SK-N-SH (cell line): ENCODE data around the gene AUTS2. TPM values are rescaled to one million over a fixed set of nuclear protein-coding genes. Genes with fewer than 3 reads are reported as not detected.

Experiments
- CTCF ChIA-PET: fragments of 300-600, 350-600 bp; formaldehyde crosslinking; extraction: SDS; loops from one replicate; lab custom pipeline; 2021; lab: Yijun Ruan, JAX
- POLR2A ChIA-PET: fragments of 350-600 bp; sonication (Branson Sonifier 250); formaldehyde crosslinking; extraction: SDS; loops from one replicate; lab custom pipeline; 2020; ENCODE audit warnings: antibody characterized with exemption, inconsistent platforms; lab: Yijun Ruan, JAX
- DNase-seq: peaks from one replicate; pipeline ENCODE4 v3.0.0; 2012
- H2AFZ ChIP-seq: fragments of 200-600 bp; sonication (generic); 2 replicates; pipeline ENCODE4 v1.8.1; 2016; ENCODE audit warnings: antibody characterized with exemption, mild to moderate bottlenecking, low read depth
- H3F3A ChIP-seq: fragments of 200-600 bp; sonication (generic); replicated peaks from 2 replicates; pipeline ENCODE3; 2016; ENCODE audit warnings: antibody characterized with exemption, mild to moderate bottlenecking; ENCODE audit not compliant: insufficient read depth
- H3K27ac ChIP-seq, 2 experiments: fragments of 200-500 bp in 1 of 2; fragments of 200-600 bp in 1 of 2; sonication (Bioruptor generic) in 1 of 2; sonication (generic), shearing (Covaris generic) in 1 of 2; 2 replicates each; pipeline versions ENCODE4 v1.5.1 to v1.6.1; 2014 to 2016; ENCODE audit warnings: low read depth in 2 of 2, inconsistent platforms in 1 of 2, low read length in 1 of 2, mild to moderate bottlenecking in 1 of 2, mixed read lengths in 1 of 2
- H3K27me3 ChIP-seq: fragments of 200-600 bp; sonication (generic), shearing (Covaris generic); 2 replicates; pipeline ENCODE4 v1.6.1; 2016; ENCODE audit warnings: mixed run types; ENCODE audit not compliant: insufficient read depth
- H3K36me3 ChIP-seq, 2 experiments: fragments of 200-500 bp in 1 of 2; fragments of 200-600 bp in 1 of 2; sonication (Bioruptor generic) in 1 of 2; sonication (generic) in 1 of 2; replicated peaks in 1 of 2; 2 replicates each; pipeline versions ENCODE3 to v1.5.1; 2014 to 2016; ENCODE audit warnings: low read length in 1 of 2, mild to moderate bottlenecking in 1 of 2; ENCODE audit not compliant: insufficient read depth in 2 of 2, control insufficient read depth in 1 of 2
- H3K4me1 ChIP-seq, 2 experiments: fragments of 200-500 bp in 1 of 2; fragments of 200-600 bp in 1 of 2; sonication (Bioruptor generic) in 1 of 2; sonication (generic), shearing (Covaris generic) in 1 of 2; 2 replicates each; pipeline versions ENCODE4 v1.5.1 to v1.6.1; 2014 to 2016; ENCODE audit warnings: low read depth in 1 of 2, low read length in 1 of 2, mixed run types in 1 of 2; ENCODE audit not compliant: insufficient read depth in 2 of 2, control insufficient read depth in 1 of 2
- H3K4me2 ChIP-seq: fragments of 200-600 bp; sonication (generic), shearing (Covaris generic); 2 replicates; pipeline ENCODE4 v1.6.1; 2017; ENCODE audit warnings: mixed run types
- H3K4me3 ChIP-seq, 2 experiments: fragments of 200-500 bp in 1 of 2; fragments of 200-600 bp in 1 of 2; sonication (Bioruptor generic) in 1 of 2; sonication (generic), shearing (Covaris generic) in 1 of 2; 2 replicates each; pipeline versions ENCODE4 v1.5.1 to v1.8.1; 2014 to 2016; ENCODE audit warnings: low read depth in 2 of 2, inconsistent platforms in 1 of 2, low read length in 1 of 2, mild to moderate bottlenecking in 1 of 2, mixed read lengths in 1 of 2, moderate library complexity in 1 of 2
- H3K79me2 ChIP-seq: fragments of 200-600 bp; sonication (generic); 2 replicates; pipeline ENCODE4 v1.8.1; 2017; ENCODE audit warnings: mild to moderate bottlenecking; ENCODE audit not compliant: insufficient read depth
- H3K9ac ChIP-seq: fragments of 200-600 bp; sonication (generic); 2 replicates; pipeline ENCODE4 v1.6.1; 2017; ENCODE audit warnings: mixed run types
- H3K9me2 ChIP-seq: fragments of 200-600 bp; sonication (generic); 2 replicates; pipeline ENCODE4 v1.6.1; 2017; ENCODE audit warnings: mixed run types
- H3K9me3 ChIP-seq: fragments of 200-600 bp; sonication (generic); 2 replicates; pipeline ENCODE4 v1.6.1; 2017; ENCODE audit warnings: mixed run types, mild to moderate bottlenecking, moderate library complexity
- H4K20me1 ChIP-seq: fragments of 200-600 bp; sonication (generic); 2 replicates; pipeline ENCODE4 v1.6.1; 2017; ENCODE audit warnings: mild to moderate bottlenecking, mixed run types; ENCODE audit not compliant: insufficient read depth
- EP300 ChIP-seq, 2 experiments: IDR thresholded peaks; 2 replicates each; pipeline versions ENCODE4 v1.4.0 to v1.6.1; 2012; ENCODE audit warnings: borderline replicate concordance in 1 of 2, low read depth in 1 of 2, low read length in 1 of 2
- FOXM1 ChIP-seq: IDR thresholded peaks from 2 replicates; pipeline ENCODE4 v1.4.0; 2012; ENCODE audit warnings: low read depth, mild to moderate bottlenecking
- GATA2 ChIP-seq: sonication (generic); formaldehyde crosslinking; IDR thresholded peaks from 2 replicates; pipeline ENCODE4 v1.5.0; 2020; ENCODE audit warnings: mild to moderate bottlenecking, missing genetic modification reagents
- JUND ChIP-seq: IDR thresholded peaks from 2 replicates; pipeline ENCODE4 v1.4.0; 2012
- MEF2A ChIP-seq: IDR thresholded peaks from 2 replicates; pipeline ENCODE4 v1.4.0; 2012; ENCODE audit warnings: low read depth, borderline replicate concordance
- MXI1 ChIP-seq: IDR thresholded peaks from 2 replicates; pipeline ENCODE4 v1.6.1; 2012; ENCODE audit warnings: mild to moderate bottlenecking, low read depth, low read length, improper control_type of control experiment
- NFIC ChIP-seq: IDR thresholded peaks from 2 replicates; pipeline ENCODE4 v1.4.0; 2012; ENCODE audit warnings: borderline replicate concordance
- NRF1 ChIP-seq: IDR thresholded peaks from 2 replicates; pipeline ENCODE4 v1.6.1; 2012; ENCODE audit warnings: low read depth, mild to moderate bottlenecking, low read length
- POLR2AphosphoS5 ChIP-seq: IDR thresholded peaks from 2 replicates; pipeline ENCODE4 v1.6.1; 2012; ENCODE audit warnings: low read depth, low read length
- RAD21 ChIP-seq: IDR thresholded peaks from 2 replicates; pipeline ENCODE4 v1.6.1; 2012; ENCODE audit warnings: mild to moderate bottlenecking, low read length
- RCOR1 ChIP-seq: fragments of 150-350 bp; IDR thresholded peaks from 2 replicates; pipeline ENCODE4 v1.6.1; 2017; ENCODE audit warnings: antibody characterized with exemption, low read length
- RFX5 ChIP-seq: IDR thresholded peaks from 2 replicates; pipeline ENCODE4 v1.6.1; 2012; ENCODE audit warnings: mild to moderate bottlenecking, improper control_type of control experiment, low read length
- RXRA ChIP-seq: IDR thresholded peaks from 2 replicates; pipeline ENCODE4 v1.4.0; 2012; ENCODE audit warnings: low read depth, mild to moderate bottlenecking, borderline replicate concordance
- SIN3A ChIP-seq: IDR thresholded peaks from 2 replicates; pipeline ENCODE4 v1.6.1; 2012; ENCODE audit warnings: low read depth, mild to moderate bottlenecking, low read length, moderate library complexity, borderline replicate concordance
- TCF12 ChIP-seq: IDR thresholded peaks from 2 replicates; pipeline ENCODE4 v1.4.0; 2012
- WGBS: methylation state at CpG from one replicate; pipeline ENCODE4 v1.1.6; 2017; ENCODE audit warnings: low lambda C conversion rate; 5-methylcytosine and 5-hydroxymethylcytosine counted together
- polyA plus RNA-seq, 3 experiments: library from polyadenylated mRNA; depleted of rRNA; stranded (reverse); fragments of >200 nt; gene quantifications; 2 replicates each; pipeline ENCODE4 v1.2.3, GENCODE V29; 2012
- TF ChIP-seq, protein P1 (sequence below): IDR thresholded peaks from 2 replicates; pipeline ENCODE4 v1.4.0; 2012; ENCODE audit warnings: low read depth, borderline replicate concordance
- TF ChIP-seq, protein P2 (sequence below): fragments of 200-600 bp; sonication (generic); IDR thresholded peaks from 2 replicates; pipeline ENCODE4 v1.6.1; 2017; ENCODE audit warnings: antibody characterized with exemption, mild to moderate bottlenecking, moderate library complexity
- TF ChIP-seq, protein P3 (sequence below): IDR thresholded peaks from 2 replicates; pipeline ENCODE4 v1.6.1; 2012; ENCODE audit warnings: mild to moderate bottlenecking, low read depth, low read length, moderate library complexity
- TF ChIP-seq, protein P4 (sequence below): fragments of 150-350 bp; IDR thresholded peaks from 2 replicates; pipeline ENCODE4 v1.6.1; 2016; ENCODE audit warnings: mild to moderate bottlenecking, low read depth, low read length

Gene AUTS2
- polyA plus RNA-seq, 1 of the 3 experiments (the other 2 are of a cell fraction) = 15.6 TPM

DNA sequence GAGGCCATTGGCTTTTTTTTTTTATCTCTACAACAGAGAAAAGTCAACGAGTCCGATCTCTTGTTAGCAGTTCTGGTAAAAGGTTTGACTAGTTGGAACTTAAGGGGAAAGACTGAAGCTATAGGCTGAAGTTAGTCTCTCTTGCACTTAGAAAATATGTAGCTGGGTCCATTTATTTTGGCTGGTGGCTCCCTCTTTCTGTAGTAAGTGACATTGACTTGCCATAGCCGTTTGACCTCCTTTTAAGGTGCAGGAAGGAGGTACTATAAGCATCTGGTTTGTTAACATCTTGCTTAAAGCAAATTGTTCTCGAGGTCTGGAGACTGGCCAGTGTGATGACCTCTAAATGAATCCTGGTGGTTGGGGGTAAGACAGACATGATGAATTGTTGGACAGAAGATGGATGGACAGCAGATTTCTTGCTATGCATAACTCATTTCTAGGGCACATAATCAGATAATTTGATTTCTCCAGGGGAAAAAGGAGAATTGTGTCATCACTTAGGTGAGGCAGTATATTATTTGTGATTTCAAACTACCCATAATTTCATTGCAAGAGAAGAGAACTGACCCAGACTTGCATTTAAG lies 1177.4 kb downstream of the AUTS2 start (continued):
- TF ChIP-seq POLR2AphosphoS5 = no peak
- TF ChIP-seq RXRA = peak; percentile 46; the same call in 1 of the 2 replicates
- no peak for TF ChIP-seq NRF1
- TF ChIP-seq MXI1 = no peak
- TF ChIP-seq TCF12 = peak; percentile 63
- peak in 1 of 2 experiments; percentile 81; a peak in 2 of 4 replicates for TF ChIP-seq EP300 (IDR thresholded peaks at IDR 0.05; ENCODE audit: borderline replicate concordance in 1 of 2, low read depth in 1 of 2, low read length in 1 of 2)
- no peak for TF ChIP-seq GATA2
- TF ChIP-seq, protein P1, sequence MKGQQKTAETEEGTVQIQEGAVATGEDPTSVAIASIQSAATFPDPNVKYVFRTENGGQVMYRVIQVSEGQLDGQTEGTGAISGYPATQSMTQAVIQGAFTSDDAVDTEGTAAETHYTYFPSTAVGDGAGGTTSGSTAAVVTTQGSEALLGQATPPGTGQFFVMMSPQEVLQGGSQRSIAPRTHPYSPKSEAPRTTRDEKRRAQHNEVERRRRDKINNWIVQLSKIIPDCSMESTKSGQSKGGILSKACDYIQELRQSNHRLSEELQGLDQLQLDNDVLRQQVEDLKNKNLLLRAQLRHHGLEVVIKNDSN = no peak
- peak; percentile 59 for TF ChIP-seq RAD21
- peak; percentile 22; the same call in 1 of the 2 replicates for TF ChIP-seq NFIC
- TF ChIP-seq JUND = no peak
- no peak for TF ChIP-seq RCOR1

DNA sequence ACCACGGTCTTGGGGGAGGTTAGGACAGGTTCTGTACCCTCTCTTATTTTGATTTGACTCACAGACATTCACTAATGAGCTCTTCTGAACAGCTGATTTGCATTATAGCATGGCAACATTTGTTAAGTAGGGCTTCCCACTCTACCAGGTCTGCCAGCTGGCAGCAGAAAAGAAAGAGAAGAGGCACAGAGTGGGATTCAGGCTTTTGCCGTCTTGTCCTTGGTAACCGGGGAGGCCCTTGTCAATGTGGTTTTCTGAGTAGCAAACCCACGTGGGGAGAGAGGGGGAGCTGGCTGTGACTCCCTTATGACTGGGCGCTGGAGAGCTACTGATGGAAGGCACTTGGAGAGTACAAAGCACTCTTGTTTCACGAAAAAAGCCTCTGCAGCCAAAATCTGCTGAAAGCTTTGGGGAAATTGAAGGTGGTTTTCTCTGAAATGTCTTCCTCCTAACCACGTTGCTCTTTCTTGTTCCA lies 1178.4 kb downstream of the AUTS2 start:
- Histone ChIP-seq H3K79me2 (0 out of 2 replicates have a peak, but pooled peaks cover 4% of the 10 kb centered on the region), H3K27ac (no peak overlapping the region), H3K27me3 (no peaks in the 10 kb centered on the region), H3K4me2 (no peak overlapping the region), H3F3A (peaks cover 5% of the 10 kb centered on the region), H3K9me2 (no peaks in the 10 kb centered on the region), H3K9ac (no peak overlapping the region), H3K36me3 (peaks cover 83 to 87% of the 10 kb centered on the region in 2 experiments), H3K4me3 (no peak overlapping the region), H3K9me3 (no peaks in the 10 kb centered on the region), H3K4me1 (peaks cover 0 to 17% of the 10 kb centered on the region in 2 experiments; a peak in 2 of 4 replicates), H2AFZ (no peak overlapping the region), H4K20me1 (no peaks in the 10 kb centered on the region)
- TF ChIP-seq FOXM1 = no peak
- TF ChIP-seq TCF12 = no peak
- TF ChIP-seq EP300 (IDR thresholded peaks at IDR 0.05; ENCODE audit: borderline replicate concordance in 1 of 2, low read depth in 1 of 2, low read length in 1 of 2) = no peak
- CTCF ChIA-PET = interaction anchor here (1.1 to 4.2 kb wide), 4 partner anchors 9 to 615 kb away, joined by 3 to 16 read pairs (median 3); no protein-coding TSS in a partner anchor
- no peak for DNase-seq
- POLR2A ChIA-PET = no interaction called here
- 74% methylated on average over 7 of the region's 7 CpGs for WGBS

DNA sequence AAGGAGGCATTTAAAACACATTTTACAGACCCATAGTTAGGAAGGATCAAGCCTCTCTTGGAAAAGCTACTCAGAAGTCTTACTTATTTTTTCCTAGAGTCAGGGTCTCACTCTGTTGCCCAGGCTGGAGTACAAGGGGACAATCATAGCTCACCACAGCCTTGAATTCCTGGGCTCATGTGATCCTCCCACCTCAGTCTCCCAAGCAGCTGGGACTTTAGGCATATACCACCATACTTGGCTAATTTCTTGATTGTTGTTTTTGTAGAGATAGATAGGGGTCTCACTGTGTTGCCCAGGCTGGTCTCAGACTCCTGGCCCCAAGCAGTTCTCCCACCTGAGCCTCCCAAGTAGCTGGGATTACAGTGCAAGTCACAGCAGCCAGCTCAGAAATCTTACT lies 1179.0 kb downstream of the AUTS2 start:
- H3K9ac ChIP-seq = no peak overlapping the region
- ChIA-PET POLR2A (no interaction called here), CTCF (interaction anchor here (0.7 to 4.2 kb wide), 4 partner anchors 8 to 79 kb away, joined by 3 to 16 read pairs (median 3); no protein-coding TSS in a partner anchor)
- peaks cover 83 to 86% of the 10 kb centered on the region in 2 experiments for H3K36me3 ChIP-seq
- no peaks in the 10 kb centered on the region for H3K27me3 ChIP-seq
- peaks cover 5% of the 10 kb centered on the region for H3F3A ChIP-seq
- no peak for DNase-seq
- H3K4me2 ChIP-seq = no peak overlapping the region
- no peak overlapping the region for H3K27ac ChIP-seq
- 0 out of 2 replicates have a peak, but pooled peaks cover 4% of the 10 kb centered on the region for H3K79me2 ChIP-seq
- no peak overlapping the region for H2AFZ ChIP-seq
- no peaks in the 10 kb centered on the region for H3K9me3 ChIP-seq
- peaks cover 0 to 17% of the 10 kb centered on the region in 2 experiments; a peak in 2 of 4 replicates for H3K4me1 ChIP-seq
- H3K4me3 ChIP-seq = no peak overlapping the region
- no peaks in the 10 kb centered on the region for H3K9me2 ChIP-seq
- no peaks in the 10 kb centered on the region for H4K20me1 ChIP-seq
- no peak for TF ChIP-seq MEF2A
- TF ChIP-seq, protein P2, sequence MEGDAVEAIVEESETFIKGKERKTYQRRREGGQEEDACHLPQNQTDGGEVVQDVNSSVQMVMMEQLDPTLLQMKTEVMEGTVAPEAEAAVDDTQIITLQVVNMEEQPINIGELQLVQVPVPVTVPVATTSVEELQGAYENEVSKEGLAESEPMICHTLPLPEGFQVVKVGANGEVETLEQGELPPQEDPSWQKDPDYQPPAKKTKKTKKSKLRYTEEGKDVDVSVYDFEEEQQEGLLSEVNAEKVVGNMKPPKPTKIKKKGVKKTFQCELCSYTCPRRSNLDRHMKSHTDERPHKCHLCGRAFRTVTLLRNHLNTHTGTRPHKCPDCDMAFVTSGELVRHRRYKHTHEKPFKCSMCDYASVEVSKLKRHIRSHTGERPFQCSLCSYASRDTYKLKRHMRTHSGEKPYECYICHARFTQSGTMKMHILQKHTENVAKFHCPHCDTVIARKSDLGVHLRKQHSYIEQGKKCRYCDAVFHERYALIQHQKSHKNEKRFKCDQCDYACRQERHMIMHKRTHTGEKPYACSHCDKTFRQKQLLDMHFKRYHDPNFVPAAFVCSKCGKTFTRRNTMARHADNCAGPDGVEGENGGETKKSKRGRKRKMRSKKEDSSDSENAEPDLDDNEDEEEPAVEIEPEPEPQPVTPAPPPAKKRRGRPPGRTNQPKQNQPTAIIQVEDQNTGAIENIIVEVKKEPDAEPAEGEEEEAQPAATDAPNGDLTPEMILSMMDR = no peak
- no peak for TF ChIP-seq TCF12
- TF ChIP-seq RFX5 = no peak
- TF ChIP-seq, protein P3, sequence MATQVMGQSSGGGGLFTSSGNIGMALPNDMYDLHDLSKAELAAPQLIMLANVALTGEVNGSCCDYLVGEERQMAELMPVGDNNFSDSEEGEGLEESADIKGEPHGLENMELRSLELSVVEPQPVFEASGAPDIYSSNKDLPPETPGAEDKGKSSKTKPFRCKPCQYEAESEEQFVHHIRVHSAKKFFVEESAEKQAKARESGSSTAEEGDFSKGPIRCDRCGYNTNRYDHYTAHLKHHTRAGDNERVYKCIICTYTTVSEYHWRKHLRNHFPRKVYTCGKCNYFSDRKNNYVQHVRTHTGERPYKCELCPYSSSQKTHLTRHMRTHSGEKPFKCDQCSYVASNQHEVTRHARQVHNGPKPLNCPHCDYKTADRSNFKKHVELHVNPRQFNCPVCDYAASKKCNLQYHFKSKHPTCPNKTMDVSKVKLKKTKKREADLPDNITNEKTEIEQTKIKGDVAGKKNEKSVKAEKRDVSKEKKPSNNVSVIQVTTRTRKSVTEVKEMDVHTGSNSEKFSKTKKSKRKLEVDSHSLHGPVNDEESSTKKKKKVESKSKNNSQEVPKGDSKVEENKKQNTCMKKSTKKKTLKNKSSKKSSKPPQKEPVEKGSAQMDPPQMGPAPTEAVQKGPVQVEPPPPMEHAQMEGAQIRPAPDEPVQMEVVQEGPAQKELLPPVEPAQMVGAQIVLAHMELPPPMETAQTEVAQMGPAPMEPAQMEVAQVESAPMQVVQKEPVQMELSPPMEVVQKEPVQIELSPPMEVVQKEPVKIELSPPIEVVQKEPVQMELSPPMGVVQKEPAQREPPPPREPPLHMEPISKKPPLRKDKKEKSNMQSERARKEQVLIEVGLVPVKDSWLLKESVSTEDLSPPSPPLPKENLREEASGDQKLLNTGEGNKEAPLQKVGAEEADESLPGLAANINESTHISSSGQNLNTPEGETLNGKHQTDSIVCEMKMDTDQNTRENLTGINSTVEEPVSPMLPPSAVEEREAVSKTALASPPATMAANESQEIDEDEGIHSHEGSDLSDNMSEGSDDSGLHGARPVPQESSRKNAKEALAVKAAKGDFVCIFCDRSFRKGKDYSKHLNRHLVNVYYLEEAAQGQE = no peak
- no peak for TF ChIP-seq POLR2AphosphoS5
- TF ChIP-seq, protein P4, sequence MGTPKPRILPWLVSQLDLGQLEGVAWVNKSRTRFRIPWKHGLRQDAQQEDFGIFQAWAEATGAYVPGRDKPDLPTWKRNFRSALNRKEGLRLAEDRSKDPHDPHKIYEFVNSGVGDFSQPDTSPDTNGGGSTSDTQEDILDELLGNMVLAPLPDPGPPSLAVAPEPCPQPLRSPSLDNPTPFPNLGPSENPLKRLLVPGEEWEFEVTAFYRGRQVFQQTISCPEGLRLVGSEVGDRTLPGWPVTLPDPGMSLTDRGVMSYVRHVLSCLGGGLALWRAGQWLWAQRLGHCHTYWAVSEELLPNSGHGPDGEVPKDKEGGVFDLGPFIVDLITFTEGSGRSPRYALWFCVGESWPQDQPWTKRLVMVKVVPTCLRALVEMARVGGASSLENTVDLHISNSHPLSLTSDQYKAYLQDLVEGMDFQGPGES = no peak
- TF ChIP-seq SIN3A = no peak
- TF ChIP-seq GATA2 = no peak
